ENCODE measurements around the gene SLC6A11. TPM values are rescaled to one million over a fixed set of nuclear protein-coding genes. Genes with fewer than 3 reads are reported as not detected.

The SLC6A11 gene
- total and polyA plus RNA-seq, 10 donors = 0.03 to 2.7 (median 0.41) TPM; not detected in 2

DNA sequence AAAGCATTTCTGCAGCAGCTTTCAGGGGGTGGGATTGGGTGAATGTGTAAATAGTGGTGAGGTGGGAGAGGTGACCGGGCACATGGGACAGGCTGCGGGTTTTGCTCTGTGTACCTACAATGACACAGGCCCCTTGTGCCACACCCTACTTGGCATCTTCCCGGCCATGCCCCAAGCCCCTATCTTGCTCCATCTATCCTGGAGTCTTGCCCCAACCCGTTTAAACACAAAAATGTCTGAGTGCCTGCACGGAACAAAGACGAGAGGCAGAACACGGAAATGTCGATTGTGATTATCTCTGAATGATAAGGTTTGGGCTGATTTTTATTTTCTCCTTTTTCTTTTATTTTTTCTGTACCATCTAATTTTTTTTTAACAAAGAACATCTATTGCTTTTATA lies 130.5 kb downstream of the SLC6A11 start:
- Histone ChIP-seq H3K9me3 (peaks cover 0 to 8% (median 5%) of the 10 kb centered on the region in 8 donors), H3K27me3 (replicated peaks in 1 of 7) (peaks cover 0 to 55% (median 0%) of the 10 kb centered on the region in 7 donors), H3K27ac (no peak overlapping the region), H3K4me1 (no peaks in the 10 kb centered on the region), H3K4me3 (no peak overlapping the region), H3K36me3 (no peaks in the 10 kb centered on the region)
- TF ChIP-seq POLR2A (IDR thresholded peaks at IDR 0.05) = no peak
- TF ChIP-seq, protein P1, sequence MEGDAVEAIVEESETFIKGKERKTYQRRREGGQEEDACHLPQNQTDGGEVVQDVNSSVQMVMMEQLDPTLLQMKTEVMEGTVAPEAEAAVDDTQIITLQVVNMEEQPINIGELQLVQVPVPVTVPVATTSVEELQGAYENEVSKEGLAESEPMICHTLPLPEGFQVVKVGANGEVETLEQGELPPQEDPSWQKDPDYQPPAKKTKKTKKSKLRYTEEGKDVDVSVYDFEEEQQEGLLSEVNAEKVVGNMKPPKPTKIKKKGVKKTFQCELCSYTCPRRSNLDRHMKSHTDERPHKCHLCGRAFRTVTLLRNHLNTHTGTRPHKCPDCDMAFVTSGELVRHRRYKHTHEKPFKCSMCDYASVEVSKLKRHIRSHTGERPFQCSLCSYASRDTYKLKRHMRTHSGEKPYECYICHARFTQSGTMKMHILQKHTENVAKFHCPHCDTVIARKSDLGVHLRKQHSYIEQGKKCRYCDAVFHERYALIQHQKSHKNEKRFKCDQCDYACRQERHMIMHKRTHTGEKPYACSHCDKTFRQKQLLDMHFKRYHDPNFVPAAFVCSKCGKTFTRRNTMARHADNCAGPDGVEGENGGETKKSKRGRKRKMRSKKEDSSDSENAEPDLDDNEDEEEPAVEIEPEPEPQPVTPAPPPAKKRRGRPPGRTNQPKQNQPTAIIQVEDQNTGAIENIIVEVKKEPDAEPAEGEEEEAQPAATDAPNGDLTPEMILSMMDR (IDR thresholded peaks at IDR 0.05 in 8 of 11, conservative IDR thresholded peaks at IDR 0.05 in 3 of 11) = no peak
- TF ChIP-seq POLR2AphosphoS5 (IDR thresholded peaks at IDR 0.05) = no peak
- WGBS, 5 donors = 74 to 84% (median 75%) methylated on average over 8 of the region's 8 CpGs
- intact Hi-C loops (cut with DNase I; ENCODE audit: low total_unique reads) = loop anchor here (5.0 to 10.0 kb wide), 2 partner anchors 111 to 192 kb away; no protein-coding TSS in a partner anchor
- peak; percentile 20 for DNase-seq

DNA sequence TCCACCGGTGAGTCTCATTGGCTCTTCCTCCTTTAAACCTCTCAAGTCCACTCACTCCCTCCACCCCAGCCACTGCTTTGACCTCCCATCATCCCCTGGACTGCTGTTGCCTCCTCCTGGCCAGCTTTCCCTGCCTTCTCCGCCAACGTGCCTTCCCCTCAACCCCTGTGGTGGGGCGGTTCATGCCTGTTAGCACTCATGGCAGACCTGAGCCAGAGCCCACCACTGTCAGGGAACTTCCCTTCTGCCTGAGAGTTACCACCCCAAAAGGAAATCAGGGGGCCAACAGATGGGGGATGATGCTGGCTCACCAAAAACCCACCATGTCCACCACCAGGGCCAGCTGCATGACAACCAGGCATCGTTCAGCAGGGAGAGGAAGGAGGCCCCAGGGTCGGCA lies 132.3 kb downstream of the SLC6A11 start:
- Histone ChIP-seq H3K27me3 (replicated peaks in 1 of 7) (peaks cover 0 to 59% (median 0%) of the 10 kb centered on the region in 7 donors), H3K9me3 (no peaks in the 10 kb centered on the region), H3K4me1 (no peaks in the 10 kb centered on the region), H3K36me3 (no peaks in the 10 kb centered on the region), H3K27ac (no peak overlapping the region), H3K4me3 (no peak overlapping the region)
- WGBS, 5 donors = 69 to 77% (median 70%) methylated on average over 6 of the region's 6 CpGs
- intact Hi-C loops (cut with DNase I; ENCODE audit: low total_unique reads) = loop anchor here (5.0 to 10.0 kb wide), 2 partner anchors 109 to 194 kb away; no protein-coding TSS in a partner anchor
- TF ChIP-seq POLR2A (IDR thresholded peaks at IDR 0.05) (no peak), POLR2AphosphoS5 (IDR thresholded peaks at IDR 0.05) (no peak)
- TF ChIP-seq, protein P1 (IDR thresholded peaks at IDR 0.05 in 8 of 11, conservative IDR thresholded peaks at IDR 0.05 in 3 of 11) = no peak
- no peak for DNase-seq

DNA sequence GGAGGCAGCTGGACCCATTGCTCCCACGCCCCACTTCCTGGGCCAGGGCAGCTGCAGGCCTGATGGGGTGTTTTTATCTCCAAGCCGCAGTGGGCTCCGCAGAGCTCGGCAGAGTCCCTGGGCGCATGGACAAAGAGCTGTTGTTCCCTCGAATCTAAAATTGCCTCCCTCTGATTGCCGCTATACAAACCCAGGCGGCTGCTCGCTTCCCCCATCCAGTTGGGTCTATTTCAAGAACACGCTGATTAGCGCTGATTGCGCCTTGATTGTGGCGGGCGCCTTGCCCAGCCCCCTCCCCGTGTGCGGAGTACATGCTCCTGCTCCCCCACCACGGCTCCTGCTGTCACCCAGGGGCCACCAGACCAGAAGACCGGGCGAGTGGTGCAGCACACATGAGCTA lies 133.2 kb downstream of the SLC6A11 start:
- 85 to 89% (median 87%) methylated on average over 18 to 19 of the region's 19 CpGs for WGBS, 5 donors
- peaks cover 0 to 57% (median 0%) of the 10 kb centered on the region in 7 donors for H3K27me3 ChIP-seq (replicated peaks in 1 of 7)
- no peak overlapping the region for H3K27ac ChIP-seq
- H3K36me3 ChIP-seq = no peaks in the 10 kb centered on the region
- no peaks in the 10 kb centered on the region for H3K4me1 ChIP-seq
- DNase-seq = no peak
- H3K4me3 ChIP-seq = no peak overlapping the region
- TF ChIP-seq, protein P1 (IDR thresholded peaks at IDR 0.05 in 8 of 11, conservative IDR thresholded peaks at IDR 0.05 in 3 of 11) = no peak
- intact Hi-C loops (cut with DNase I; ENCODE audit: low total_unique reads) = loop anchor here (5.0 to 10.0 kb wide), 2 partner anchors 108 to 194 kb away; no protein-coding TSS in a partner anchor
- H3K9me3 ChIP-seq = no peaks in the 10 kb centered on the region

DNA sequence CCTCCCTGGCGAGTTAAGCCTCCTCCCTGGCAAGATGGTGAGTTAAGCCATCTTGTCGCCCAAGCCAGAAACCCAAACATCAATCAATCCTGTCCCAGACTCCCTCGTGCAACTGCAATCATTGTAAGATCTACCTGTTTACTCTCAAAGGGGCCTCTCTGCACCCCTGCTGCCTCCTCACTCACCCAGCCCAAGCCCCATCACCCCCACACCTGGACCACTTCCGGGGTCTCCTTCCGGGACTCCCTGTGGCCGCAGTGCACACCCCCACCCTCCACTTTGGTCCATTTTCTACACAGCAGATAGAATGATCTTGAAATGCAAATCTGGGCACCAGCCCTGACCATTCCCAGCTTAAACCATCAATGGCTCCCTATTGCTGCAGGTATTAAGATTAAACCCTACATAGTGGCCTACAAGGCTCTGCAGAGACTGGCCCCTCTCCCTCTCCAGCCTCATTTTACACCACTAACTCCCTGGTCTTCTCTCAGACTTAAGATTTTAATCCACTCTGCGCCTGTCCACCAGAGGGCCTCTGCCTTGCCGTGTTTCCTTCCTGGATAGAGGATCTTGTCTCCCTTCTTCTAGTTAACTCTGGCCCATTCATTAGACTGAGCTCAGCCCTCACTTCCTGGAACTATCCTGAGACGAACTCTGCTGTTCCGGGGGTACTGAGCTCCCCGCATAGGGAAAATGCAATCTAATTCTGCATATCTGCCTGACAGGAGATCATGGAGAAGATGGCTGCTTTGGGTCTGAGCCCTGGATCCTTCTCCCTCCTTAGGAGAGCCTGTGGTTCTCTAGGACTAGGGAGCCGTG lies 134.7 kb downstream of the SLC6A11 start:
- 45 to 63% (median 50%) methylated on average over 11 to 12 of the region's 12 CpGs for WGBS, 5 donors
- Histone ChIP-seq H3K27me3 (replicated peaks in 1 of 7) (peaks cover 0 to 45% (median 0%) of the 10 kb centered on the region in 7 donors), H3K4me1 (no peaks in the 10 kb centered on the region), H3K9me3 (no peaks in the 10 kb centered on the region), H3K36me3 (no peaks in the 10 kb centered on the region), H3K27ac (no peak overlapping the region), H3K4me3 (no peak overlapping the region)
- intact Hi-C loops (cut with DNase I; ENCODE audit: low total_unique reads) = no loop called here
- no peak for DNase-seq
- TF ChIP-seq, protein P1 (IDR thresholded peaks at IDR 0.05 in 8 of 11, conservative IDR thresholded peaks at IDR 0.05 in 3 of 11) = peak in 6 of 11 experiments; percentile 13 to 38 (median 28)
- TF ChIP-seq POLR2A (IDR thresholded peaks at IDR 0.05) (no peak), POLR2AphosphoS5 (IDR thresholded peaks at IDR 0.05) (no peak)
